Glomerular visceral epithelial cell (primary cell): ENCODE data around the gene LARP4B.
A peak's percentile ranks its signal among the peaks of the same experiment; 100 is the strongest.

ENCODE experiments used
- DNase-seq: peaks from one replicate; pipeline ENCODE4 v3.0.0-alpha.2; 2016; ENCODE audit errors: extremely low spot score

The LARP4B gene

GRCh38 chr10:924524-924859, 7.0 kb downstream of the LARP4B start:
- no peak for DNase-seq

GRCh38 chr10:923844-924523, 7.5 kb downstream of the LARP4B start:
- DNase-seq: no peak

- peak; percentile 81 for DNase-seq
Measured at GRCh38 chr10:921471-922414, 9.8 kb downstream of the LARP4B start.

- no peak for DNase-seq
Measured at GRCh38 chr10:920450-920849, 11.1 kb downstream of the LARP4B start.

- DNase-seq: no peak
Measured at GRCh38 chr10:919481-919880, 12.0 kb downstream of the LARP4B start.

- DNase-seq: no peak
Measured at GRCh38 chr10:917999-918398, 13.5 kb downstream of the LARP4B start.

GRCh38 chr10:917416-917720, 14.1 kb downstream of the LARP4B start:
- DNase-seq: no peak

GRCh38 chr10:916716-917415, 14.6 kb downstream of the LARP4B start:
- no peak for DNase-seq

GRCh38 chr10:909831-910230, 21.7 kb downstream of the LARP4B start:
- peak; percentile 36 for DNase-seq

GRCh38 chr10:905972-906371, 25.5 kb downstream of the LARP4B start:
- no peak for DNase-seq

GRCh38 chr10:905503-905902, 26.0 kb downstream of the LARP4B start:
- DNase-seq: no peak

- no peak for DNase-seq
Measured at GRCh38 chr10:904403-904802, 27.1 kb downstream of the LARP4B start.

- no peak for DNase-seq
Measured at GRCh38 chr10:898141-898540, 33.4 kb downstream of the LARP4B start.

GRCh38 chr10:896982-897381, 34.5 kb downstream of the LARP4B start:
- DNase-seq: no peak

- no peak for DNase-seq
Measured at GRCh38 chr10:895324-895723, 36.2 kb downstream of the LARP4B start.

- DNase-seq: no peak
Measured at GRCh38 chr10:878895-879294, 52.6 kb downstream of the LARP4B start.

GRCh38 chr10:878333-878759, 53.2 kb downstream of the LARP4B start:
- no peak for DNase-seq

- DNase-seq: no peak
Measured at GRCh38 chr10:876438-876837, 55.1 kb downstream of the LARP4B start.

GRCh38 chr10:873020-873419, 58.5 kb downstream of the LARP4B start:
- no peak for DNase-seq

- DNase-seq: no peak
Measured at GRCh38 chr10:871951-872403, 59.5 kb downstream of the LARP4B start.

GRCh38 chr10:870564-871166, 60.8 kb downstream of the LARP4B start:
- DNase-seq: no peak

GRCh38 chr10:869171-869570, 62.3 kb downstream of the LARP4B start:
- no peak for DNase-seq
